ENCODE measurements around the gene RFESD.

Gene RFESD

DNA sequence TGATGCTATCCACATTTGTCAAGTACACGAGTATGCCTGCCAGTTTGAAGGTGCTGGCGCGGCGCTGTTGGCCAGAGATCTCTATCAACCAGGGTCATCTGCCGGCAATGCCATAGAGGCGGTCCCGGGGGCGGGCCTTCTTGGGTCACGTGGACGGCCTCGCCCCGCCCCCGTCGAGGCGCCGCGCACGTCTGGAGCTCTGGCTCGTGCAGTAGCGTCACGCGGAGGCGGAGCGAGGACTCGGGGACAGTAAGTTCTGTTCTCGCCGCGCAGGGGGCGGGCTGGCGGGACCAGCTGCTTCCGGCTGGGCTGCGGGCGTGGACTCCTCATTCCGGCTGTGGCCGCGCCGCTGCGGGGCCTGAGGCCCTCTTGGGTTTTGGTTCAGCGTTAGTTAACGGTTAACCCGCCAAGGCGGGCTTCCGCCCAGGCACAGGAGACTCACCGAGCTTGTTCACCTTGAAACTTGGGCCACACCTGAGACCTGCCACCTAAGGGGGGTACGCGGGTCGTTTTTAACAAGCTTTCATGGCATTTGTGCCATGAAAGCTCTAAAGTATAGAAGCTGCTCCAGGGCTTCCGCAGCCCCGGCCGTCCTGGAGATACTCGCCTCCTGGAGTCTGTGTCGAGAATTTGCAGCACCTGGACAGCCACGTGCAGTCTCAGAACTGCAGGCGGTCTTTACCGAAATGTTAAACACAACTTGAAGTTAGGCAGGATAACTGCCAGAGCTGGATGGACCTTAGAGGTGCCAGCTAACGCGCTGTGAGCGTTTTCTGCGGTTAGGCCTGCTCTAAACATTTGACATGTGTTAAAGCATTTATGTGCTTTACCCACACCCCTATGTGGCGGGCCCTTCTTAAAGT, at the start of gene RFESD:
TSS of gene RFESD (plus strand) at position 209 of the 863 bp plus-strand sequence. CDS start 5,495 bp downstream, outside the sequence.
- Histone ChIP-seq H3K36me3 (ENCODE audit: control insufficient read depth, low read depth, low read length) (no peaks in the 10 kb centered on the region), H3K27me3 (ENCODE audit: control insufficient read depth, insufficient read depth, low read length) (no peaks in the 10 kb centered on the region), H3K4me3 (ENCODE audit: low read length) (peak within 1 kb of the TSS; percentile 62), H3K27ac (ENCODE audit: low read length) (no peak within 1 kb of the TSS), H3K9me3 (ENCODE audit: control insufficient read depth, low read depth, low read length) (no peaks in the 10 kb centered on the region), H3K4me1 (ENCODE audit: control insufficient read depth, low read depth, low read length) (peaks cover 4% of the 10 kb centered on the region), H3K9ac (ENCODE audit: low read length) (peak within 1 kb of the TSS; percentile 47)

DNA sequence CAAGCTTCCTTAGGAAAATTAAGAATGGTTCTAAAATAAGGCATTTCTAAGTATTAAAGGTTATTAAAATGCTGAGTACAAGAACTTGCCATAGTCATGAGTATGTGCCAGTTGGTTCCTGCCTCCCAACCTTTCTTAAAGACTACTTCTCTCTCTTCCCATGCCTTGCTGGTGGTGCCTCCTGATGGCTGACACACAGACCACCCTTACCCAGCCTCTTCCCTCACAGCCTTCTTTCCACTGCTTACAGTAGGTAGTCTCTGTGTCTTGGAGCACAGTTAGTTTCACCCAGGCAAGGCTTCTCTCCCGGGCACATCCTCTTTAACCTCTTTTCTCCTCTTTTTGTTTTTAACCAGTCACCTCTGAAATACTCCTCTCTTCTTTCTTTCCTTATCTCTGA, 47.3 kb upstream of the RFESD start:
- Histone ChIP-seq H3K27ac (ENCODE audit: low read length) (no peak overlapping the region), H3K9ac (ENCODE audit: low read length) (no peak overlapping the region), H3K9me3 (ENCODE audit: control insufficient read depth, low read depth, low read length) (no peaks in the 10 kb centered on the region), H3K4me1 (ENCODE audit: control insufficient read depth, low read depth, low read length) (no peaks in the 10 kb centered on the region), H3K4me3 (ENCODE audit: low read length) (no peak overlapping the region), H3K27me3 (ENCODE audit: control insufficient read depth, insufficient read depth, low read length) (no peaks in the 10 kb centered on the region), H3K36me3 (ENCODE audit: control insufficient read depth, low read depth, low read length) (peaks cover 4% of the 10 kb centered on the region)

DNA sequence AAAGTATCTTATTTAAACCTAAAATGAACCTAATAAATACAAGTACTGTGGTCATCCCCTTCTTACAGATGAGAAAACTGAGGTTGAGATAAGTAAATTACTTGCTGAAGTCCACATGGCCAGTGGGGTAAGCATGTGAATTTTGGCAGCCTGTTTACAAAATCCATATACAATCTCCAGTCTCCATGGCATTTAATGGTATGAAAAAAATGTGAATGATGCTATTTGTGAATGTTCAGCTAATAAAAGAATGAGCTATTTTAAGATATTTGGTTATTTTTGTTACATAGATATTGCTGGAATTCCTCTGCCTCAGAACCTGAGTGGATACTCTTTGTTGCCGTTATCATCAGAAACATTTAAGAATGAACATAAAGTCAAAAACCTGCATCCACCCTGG, 46.0 kb upstream of the RFESD start:
- H3K4me3 ChIP-seq (ENCODE audit: low read length): no peak overlapping the region
- no peaks in the 10 kb centered on the region for H3K9me3 ChIP-seq (ENCODE audit: control insufficient read depth, low read depth, low read length)
- no peak overlapping the region for H3K27ac ChIP-seq (ENCODE audit: low read length)
- no peaks in the 10 kb centered on the region for H3K4me1 ChIP-seq (ENCODE audit: control insufficient read depth, low read depth, low read length)
- H3K9ac ChIP-seq (ENCODE audit: low read length): no peak overlapping the region
- H3K27me3 ChIP-seq (ENCODE audit: control insufficient read depth, insufficient read depth, low read length): no peaks in the 10 kb centered on the region
- H3K36me3 ChIP-seq (ENCODE audit: control insufficient read depth, low read depth, low read length): peaks cover 4% of the 10 kb centered on the region

- H3K36me3 ChIP-seq (ENCODE audit: control insufficient read depth, low read depth, low read length): peaks cover 4% of the 10 kb centered on the region
- H3K9ac ChIP-seq (ENCODE audit: low read length): no peak overlapping the region
- no peak overlapping the region for H3K27ac ChIP-seq (ENCODE audit: low read length)
- no peaks in the 10 kb centered on the region for H3K27me3 ChIP-seq (ENCODE audit: control insufficient read depth, insufficient read depth, low read length)
- H3K4me1 ChIP-seq (ENCODE audit: control insufficient read depth, low read depth, low read length): no peaks in the 10 kb centered on the region
- no peaks in the 10 kb centered on the region for H3K9me3 ChIP-seq (ENCODE audit: control insufficient read depth, low read depth, low read length)
- H3K4me3 ChIP-seq (ENCODE audit: low read length): no peak overlapping the region
These were observed 40.8 kb upstream of the RFESD start for GRCh38 chr5:95605786-95606185.

DNA sequence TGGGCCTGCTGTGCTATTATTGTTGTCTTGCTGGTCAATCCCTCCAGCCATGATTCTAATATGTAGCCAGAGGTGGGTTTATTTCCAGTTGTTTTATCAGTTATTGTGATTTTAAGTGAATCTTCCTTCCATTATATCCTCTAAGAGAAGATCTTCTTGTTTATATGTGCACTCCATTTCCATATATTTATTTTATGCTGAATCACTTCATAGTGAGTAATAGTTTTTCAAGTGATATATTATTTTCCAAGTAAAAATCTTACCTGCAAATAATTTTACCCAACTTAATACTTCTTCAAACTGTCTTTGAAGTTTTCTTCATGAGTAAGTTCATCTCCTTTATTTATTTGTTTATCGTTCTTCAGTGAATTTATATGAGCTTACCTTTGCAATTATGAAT, 40.2 kb upstream of the RFESD start:
- no peak overlapping the region for H3K9ac ChIP-seq (ENCODE audit: low read length)
- H3K36me3 ChIP-seq (ENCODE audit: control insufficient read depth, low read depth, low read length): peaks cover 1% of the 10 kb centered on the region
- H3K4me1 ChIP-seq (ENCODE audit: control insufficient read depth, low read depth, low read length): no peaks in the 10 kb centered on the region
- no peaks in the 10 kb centered on the region for H3K9me3 ChIP-seq (ENCODE audit: control insufficient read depth, low read depth, low read length)
- no peak overlapping the region for H3K4me3 ChIP-seq (ENCODE audit: low read length)
- H3K27me3 ChIP-seq (ENCODE audit: control insufficient read depth, insufficient read depth, low read length): no peaks in the 10 kb centered on the region
- no peak overlapping the region for H3K27ac ChIP-seq (ENCODE audit: low read length)

GRCh38 chr5:95609711-95610110, 36.9 kb upstream of the RFESD start:
- H3K9me3 ChIP-seq (ENCODE audit: control insufficient read depth, low read depth, low read length): peaks cover 6% of the 10 kb centered on the region
- no peaks in the 10 kb centered on the region for H3K4me1 ChIP-seq (ENCODE audit: control insufficient read depth, low read depth, low read length)
- H3K27me3 ChIP-seq (ENCODE audit: control insufficient read depth, insufficient read depth, low read length): no peaks in the 10 kb centered on the region
- no peaks in the 10 kb centered on the region for H3K36me3 ChIP-seq (ENCODE audit: control insufficient read depth, low read depth, low read length)
- no peak overlapping the region for H3K4me3 ChIP-seq (ENCODE audit: low read length)
- no peak overlapping the region for H3K27ac ChIP-seq (ENCODE audit: low read length)
- H3K9ac ChIP-seq (ENCODE audit: low read length): no peak overlapping the region

DNA sequence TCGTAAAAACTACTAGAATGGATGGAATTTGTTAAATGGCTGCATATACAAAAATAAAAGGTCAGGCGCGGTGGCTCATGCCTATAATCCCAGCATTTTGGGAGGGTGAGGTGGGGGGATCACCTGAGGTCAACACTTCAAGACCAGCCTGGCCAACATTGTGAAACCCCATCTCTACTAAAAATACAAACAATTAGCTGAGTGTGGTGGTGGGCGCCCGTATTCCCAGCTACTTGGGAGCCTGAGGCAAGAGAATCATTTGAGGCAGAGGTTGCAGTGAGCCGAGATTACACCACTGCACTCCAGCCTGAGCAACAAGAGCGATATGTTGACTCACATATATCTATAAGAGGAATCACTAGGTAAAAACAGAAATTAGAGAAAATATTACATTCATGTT, 36.0 kb upstream of the RFESD start:
- Histone ChIP-seq H3K4me1 (ENCODE audit: control insufficient read depth, low read depth, low read length) (no peaks in the 10 kb centered on the region), H3K4me3 (ENCODE audit: low read length) (no peak overlapping the region), H3K27me3 (ENCODE audit: control insufficient read depth, insufficient read depth, low read length) (no peaks in the 10 kb centered on the region), H3K9me3 (ENCODE audit: control insufficient read depth, low read depth, low read length) (peaks cover 6% of the 10 kb centered on the region), H3K36me3 (ENCODE audit: control insufficient read depth, low read depth, low read length) (no peaks in the 10 kb centered on the region), H3K27ac (ENCODE audit: low read length) (no peak overlapping the region), H3K9ac (ENCODE audit: low read length) (no peak overlapping the region)

GRCh38 chr5:95611396-95611795, 35.2 kb upstream of the RFESD start:
- Histone ChIP-seq H3K4me1 (ENCODE audit: control insufficient read depth, low read depth, low read length) (no peaks in the 10 kb centered on the region), H3K36me3 (ENCODE audit: control insufficient read depth, low read depth, low read length) (no peaks in the 10 kb centered on the region), H3K27ac (ENCODE audit: low read length) (no peak overlapping the region), H3K4me3 (ENCODE audit: low read length) (no peak overlapping the region), H3K27me3 (ENCODE audit: control insufficient read depth, insufficient read depth, low read length) (no peaks in the 10 kb centered on the region), H3K9ac (ENCODE audit: low read length) (no peak overlapping the region), H3K9me3 (ENCODE audit: control insufficient read depth, low read depth, low read length) (peaks cover 6% of the 10 kb centered on the region)

DNA sequence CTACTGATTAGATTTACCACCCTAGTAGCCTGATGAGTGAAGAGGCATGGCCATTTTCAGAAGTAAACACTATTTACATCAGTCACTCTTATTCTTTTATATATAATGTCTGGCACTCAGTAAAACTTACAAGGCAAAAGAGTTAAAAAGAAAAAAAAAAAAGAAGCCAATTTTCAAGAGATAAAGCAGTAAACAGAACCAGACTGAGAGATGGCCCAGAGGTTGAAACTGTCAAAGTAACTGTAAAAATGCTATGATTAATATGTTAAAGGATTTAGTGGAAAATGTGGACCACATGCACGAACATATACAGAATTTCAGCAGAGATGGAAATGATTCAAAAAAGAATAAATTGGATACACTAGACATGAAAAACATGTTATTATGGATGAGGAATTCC, 33.1 kb upstream of the RFESD start:
- Histone ChIP-seq H3K36me3 (ENCODE audit: control insufficient read depth, low read depth, low read length) (no peaks in the 10 kb centered on the region), H3K9me3 (ENCODE audit: control insufficient read depth, low read depth, low read length) (peaks cover 6% of the 10 kb centered on the region), H3K27ac (ENCODE audit: low read length) (no peak overlapping the region), H3K9ac (ENCODE audit: low read length) (no peak overlapping the region), H3K4me3 (ENCODE audit: low read length) (no peak overlapping the region), H3K27me3 (ENCODE audit: control insufficient read depth, insufficient read depth, low read length) (peaks cover 4% of the 10 kb centered on the region), H3K4me1 (ENCODE audit: control insufficient read depth, low read depth, low read length) (no peaks in the 10 kb centered on the region)

DNA sequence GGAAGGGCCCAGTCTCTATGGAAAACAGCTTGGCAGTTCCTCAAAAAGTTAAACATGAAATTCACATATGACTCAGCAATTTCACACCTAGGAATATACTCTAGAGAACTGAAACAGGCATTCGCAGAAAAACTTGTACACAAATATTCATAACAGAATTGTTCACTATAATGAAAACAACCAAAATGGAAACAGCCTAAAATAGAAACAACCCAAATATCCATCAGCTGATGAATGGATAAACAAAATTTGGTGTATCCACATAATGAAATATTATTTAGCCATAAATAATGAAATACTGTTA, 31.5 kb upstream of the RFESD start:
- H3K4me3 ChIP-seq (ENCODE audit: low read length): no peak overlapping the region
- H3K9ac ChIP-seq (ENCODE audit: low read length): no peak overlapping the region
- peaks cover 4% of the 10 kb centered on the region for H3K4me1 ChIP-seq (ENCODE audit: control insufficient read depth, low read depth, low read length)
- H3K36me3 ChIP-seq (ENCODE audit: control insufficient read depth, low read depth, low read length): no peaks in the 10 kb centered on the region
- H3K9me3 ChIP-seq (ENCODE audit: control insufficient read depth, low read depth, low read length): peaks cover 6% of the 10 kb centered on the region
- peaks cover 20% of the 10 kb centered on the region for H3K27me3 ChIP-seq (ENCODE audit: control insufficient read depth, insufficient read depth, low read length)
- H3K27ac ChIP-seq (ENCODE audit: low read length): no peak overlapping the region

DNA sequence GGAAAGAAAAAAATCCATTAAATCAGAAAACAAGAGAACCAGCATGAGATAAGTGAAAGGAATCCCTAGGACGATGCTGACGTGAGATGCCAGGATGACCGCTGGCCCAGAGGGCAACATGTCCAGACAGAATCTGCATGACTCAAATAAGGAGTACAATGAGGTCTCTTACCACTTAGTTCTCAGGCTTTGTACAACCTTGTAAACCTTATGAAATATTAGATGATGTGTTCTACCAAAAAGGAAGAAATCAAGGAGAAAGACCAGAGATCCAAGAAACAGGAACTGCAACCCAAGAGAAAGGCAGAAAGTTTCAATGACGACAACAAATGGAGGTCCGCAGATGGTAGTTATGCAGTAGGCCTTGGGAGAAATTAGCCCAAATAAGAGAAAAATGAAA, 29.5 kb upstream of the RFESD start:
- Histone ChIP-seq H3K36me3 (ENCODE audit: control insufficient read depth, low read depth, low read length) (no peaks in the 10 kb centered on the region), H3K27ac (ENCODE audit: low read length) (no peak overlapping the region), H3K9ac (ENCODE audit: low read length) (no peak overlapping the region), H3K9me3 (ENCODE audit: control insufficient read depth, low read depth, low read length) (peaks cover 6% of the 10 kb centered on the region), H3K4me1 (ENCODE audit: control insufficient read depth, low read depth, low read length) (peaks cover 8% of the 10 kb centered on the region), H3K4me3 (ENCODE audit: low read length) (no peak overlapping the region), H3K27me3 (ENCODE audit: control insufficient read depth, insufficient read depth, low read length) (peaks cover 38% of the 10 kb centered on the region)

DNA sequence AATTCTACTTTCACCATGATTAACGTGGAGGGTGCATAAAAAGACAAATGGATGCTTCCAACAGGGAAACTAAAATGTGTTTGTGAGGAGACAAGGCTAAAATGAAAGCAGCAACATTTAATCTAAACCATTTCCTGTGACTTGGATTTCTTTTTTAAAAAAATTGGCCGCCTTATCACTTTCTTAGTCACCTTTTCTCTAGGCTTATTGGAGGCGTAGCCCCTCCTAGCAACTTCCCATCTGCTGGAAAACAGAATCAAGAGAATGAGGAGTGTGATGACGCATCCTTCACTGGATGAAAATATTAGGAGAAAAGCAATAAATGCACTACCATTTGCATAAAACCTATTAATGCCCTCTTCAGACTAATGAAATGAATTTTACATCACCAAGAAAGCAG, 27.5 kb upstream of the RFESD start:
- Histone ChIP-seq H3K27me3 (ENCODE audit: control insufficient read depth, insufficient read depth, low read length) (peaks cover 53% of the 10 kb centered on the region), H3K4me3 (ENCODE audit: low read length) (no peak overlapping the region), H3K9ac (ENCODE audit: low read length) (no peak overlapping the region), H3K36me3 (ENCODE audit: control insufficient read depth, low read depth, low read length) (no peaks in the 10 kb centered on the region), H3K9me3 (ENCODE audit: control insufficient read depth, low read depth, low read length) (no peaks in the 10 kb centered on the region), H3K4me1 (ENCODE audit: control insufficient read depth, low read depth, low read length) (peaks cover 8% of the 10 kb centered on the region), H3K27ac (ENCODE audit: low read length) (no peak overlapping the region)
